GM06990 (cell line): ENCODE measurements around the gene MPP1.
A peak's percentile ranks its signal among the peaks of the same experiment; 100 is the strongest.

Source experiments
- DNase-seq: peaks from one replicate; pipeline ENCODE4 v3.0.0-alpha.2; 2011; ENCODE audit not compliant: insufficient read length; ENCODE audit errors: extremely low read depth
- H3K27me3 ChIP-seq: replicated peaks from 2 replicates; pipeline ENCODE4 v1.6.0; 2011; ENCODE audit warnings: low read length; ENCODE audit not compliant: control insufficient read depth, insufficient read depth
- H3K36me3 ChIP-seq: 2 replicates; pipeline ENCODE4 v1.5.1; 2011; ENCODE audit warnings: low read length; ENCODE audit not compliant: control insufficient read depth, insufficient read depth
- H3K4me3 ChIP-seq: replicated peaks from 2 replicates; pipeline ENCODE4 v1.5.1; 2011; ENCODE audit warnings: low read depth, mild to moderate bottlenecking, control low read depth, low read length
- CTCF ChIP-seq: IDR thresholded peaks from 2 replicates; pipeline ENCODE4 v1.5.1; 2011; ENCODE audit warnings: low read length, control low read depth, mild to moderate bottlenecking, inconsistent platforms; ENCODE audit not compliant: insufficient read depth, poor library complexity, severe bottlenecking

Gene MPP1

GRCh38 chrX:154805696-154806091 lies 409 bp upstream of the MPP1 start:
- no peaks in the 10 kb centered on the region for H3K27me3 ChIP-seq

DNA sequence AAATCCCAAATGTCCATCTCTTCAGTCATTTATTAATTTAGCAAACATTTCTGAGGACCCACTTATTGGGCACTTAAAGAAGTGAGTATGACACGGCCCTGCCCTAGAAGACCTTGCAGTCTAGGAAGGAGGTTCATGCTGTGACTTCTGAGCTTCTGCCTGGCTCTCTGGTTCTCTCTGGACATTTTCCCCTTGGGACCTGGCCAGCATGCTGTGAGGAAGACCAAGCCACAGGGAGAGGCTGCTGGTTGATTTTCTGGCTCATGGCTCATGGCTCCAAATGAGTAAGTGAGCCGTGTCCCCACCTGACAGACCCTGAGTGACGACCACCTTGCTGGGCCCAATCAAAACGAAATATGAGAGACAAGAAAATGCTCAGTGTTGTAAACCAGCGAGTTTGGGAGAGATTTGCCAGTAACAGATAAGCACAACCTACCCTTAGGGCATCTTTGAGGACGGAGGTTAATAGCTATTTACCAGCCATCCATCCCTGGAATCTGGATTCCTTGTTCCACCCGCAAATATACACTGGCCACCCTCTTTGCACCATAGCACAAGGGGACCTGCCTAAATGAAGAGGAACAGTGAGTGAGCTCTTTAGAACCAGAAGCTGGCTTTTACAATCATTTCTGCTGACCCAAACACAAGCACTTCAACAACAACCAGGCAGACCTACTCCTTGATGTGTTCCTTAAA lies 876 bp downstream of the MPP1 start:
- no peak for TF ChIP-seq CTCF
- H3K4me3 ChIP-seq = peak overlapping the region; percentile 72
- no peaks in the 10 kb centered on the region for H3K36me3 ChIP-seq
- no peak for DNase-seq
- no peaks in the 10 kb centered on the region for H3K27me3 ChIP-seq

More at GRCh38 chrX:154805696-154806091, 409 bp upstream of the MPP1 start:
- no peak for DNase-seq
- Histone ChIP-seq H3K36me3 (no peaks in the 10 kb centered on the region), H3K4me3 (peak overlapping the region; percentile 72)
- no peak for TF ChIP-seq CTCF

DNA sequence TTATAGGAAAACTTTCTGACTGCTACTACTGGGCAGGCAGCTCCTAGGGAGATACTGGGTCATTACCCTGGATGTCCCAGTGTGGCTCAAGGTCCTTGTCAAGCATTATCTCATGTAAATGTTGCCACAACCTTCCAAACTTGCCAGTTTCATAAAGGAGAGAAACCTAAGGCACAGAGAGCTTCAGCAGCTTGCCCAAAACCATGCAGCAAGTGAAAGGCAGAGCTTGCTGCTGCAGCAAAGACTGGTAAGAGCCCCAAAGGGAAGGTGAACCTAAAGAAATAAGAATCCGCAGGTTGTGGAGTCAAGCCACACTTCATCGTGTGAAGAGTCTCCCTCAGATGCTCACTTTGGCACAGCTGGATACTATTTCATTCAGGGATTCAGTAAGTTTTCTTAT lies 2.3 kb downstream of the MPP1 start:
- Histone ChIP-seq H3K36me3 (no peaks in the 10 kb centered on the region), H3K27me3 (no peaks in the 10 kb centered on the region), H3K4me3 (no peak overlapping the region)
- no peak for DNase-seq
- no peak for TF ChIP-seq CTCF

DNA sequence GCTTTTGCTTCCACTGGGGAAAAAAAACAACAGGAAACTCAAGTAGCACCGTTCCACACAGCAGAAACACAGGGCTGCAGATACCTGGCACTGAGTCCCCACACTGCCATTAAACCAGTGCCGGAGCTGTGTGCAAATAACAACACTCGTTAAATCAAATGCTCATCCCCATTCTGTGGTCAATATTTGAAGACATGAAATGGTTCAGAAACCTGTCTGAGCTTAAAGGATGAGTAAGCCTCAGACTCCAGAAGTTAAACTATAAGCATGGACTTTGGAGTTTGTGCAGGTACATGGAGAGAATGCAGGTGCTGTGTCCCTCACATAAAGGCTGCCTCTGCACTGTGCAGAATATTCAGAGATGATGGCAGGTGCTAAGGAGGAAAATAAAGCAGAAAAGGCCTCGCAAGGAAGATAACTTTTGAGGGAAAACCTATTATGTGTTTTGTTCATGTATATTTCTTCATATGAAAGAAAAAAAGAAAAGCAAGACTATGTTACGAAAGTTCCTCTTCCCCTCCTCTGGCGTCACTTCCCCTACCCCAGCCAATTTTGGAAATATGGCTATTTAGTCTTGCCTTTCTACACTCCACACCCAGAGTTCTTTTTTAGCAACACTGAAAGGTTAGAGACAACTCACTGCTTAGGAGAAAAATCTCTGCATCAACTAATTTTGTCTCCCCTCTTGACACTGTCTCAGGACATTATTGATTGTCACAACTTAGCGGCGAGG lies 4.6 kb downstream of the MPP1 start:
- no peak for TF ChIP-seq CTCF
- Histone ChIP-seq H3K36me3 (no peaks in the 10 kb centered on the region), H3K4me3 (no peak overlapping the region), H3K27me3 (no peaks in the 10 kb centered on the region)
- no peak for DNase-seq

DNA sequence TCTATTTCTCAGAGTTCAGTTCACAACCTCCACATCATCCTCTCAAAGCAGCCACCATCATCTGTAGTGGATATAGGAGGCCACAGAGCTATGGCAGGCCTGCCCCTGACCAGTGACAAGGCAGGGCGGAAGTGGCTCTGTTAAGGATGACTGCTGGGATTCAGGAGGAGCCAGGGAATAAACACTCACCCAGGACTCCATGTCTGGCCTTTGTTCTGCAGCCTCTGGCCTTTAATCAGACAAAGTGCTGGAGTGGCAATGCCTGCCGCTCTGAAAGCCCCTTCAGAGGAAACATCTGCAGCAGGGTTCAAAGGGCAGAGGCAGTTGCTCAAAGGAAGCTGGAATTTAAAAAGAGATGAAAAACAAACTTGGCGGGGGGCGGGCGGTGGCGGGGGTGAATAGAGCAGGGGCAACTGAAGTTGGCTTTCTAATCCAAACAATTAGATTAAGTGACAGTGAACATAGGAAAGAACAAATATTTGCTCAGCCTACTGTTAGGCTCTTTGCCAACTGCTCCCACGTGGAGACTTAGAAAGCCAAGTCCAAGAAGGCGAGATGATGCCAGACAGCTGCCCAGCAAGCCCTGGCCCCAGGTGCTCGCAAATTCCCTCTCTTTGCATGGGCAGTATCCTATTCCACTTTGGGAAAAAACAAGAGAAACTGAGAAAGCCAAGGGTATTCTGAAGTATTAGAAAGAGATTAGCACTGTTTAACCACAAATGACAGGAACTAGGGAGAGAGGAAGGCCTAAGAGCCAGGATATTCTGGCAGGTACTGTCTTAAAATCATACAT lies 5.5 kb downstream of the MPP1 start:
- Histone ChIP-seq H3K36me3 (no peaks in the 10 kb centered on the region), H3K4me3 (no peak overlapping the region), H3K27me3 (no peaks in the 10 kb centered on the region)
- no peak for TF ChIP-seq CTCF
- DNase-seq = no peak
